SK-N-DZ (cell line): ENCODE data around the gene PKM.

Experiments used
- DNase-seq: peaks from one replicate; pipeline ENCODE4 v3.0.0-alpha.2; 2015; ENCODE audit warnings: low spot score

The PKM gene

GRCh38 chr15:72156928-72157327 lies 74.1 kb downstream of the PKM start:
- DNase-seq, result no peak

GRCh38 chr15:72155635-72156616 lies 75.1 kb downstream of the PKM start:
- DNase-seq, result peak; percentile 77

- no peak for DNase-seq
These were observed 75.9 kb downstream of the PKM start for GRCh38 chr15:72155003-72155621.

- no peak for DNase-seq
These were observed 76.7 kb downstream of the PKM start for GRCh38 chr15:72154316-72154715.

- no peak for DNase-seq
These were observed 77.6 kb downstream of the PKM start for GRCh38 chr15:72153269-72154000.
